ENCODE measurements around the gene MOBP.

Gene MOBP

GRCh38 chr3:39499651-39500273 lies 32.3 kb downstream of the MOBP start:
- Histone ChIP-seq H2AFZ (ENCODE audit: low read depth, low read length, severe bottlenecking) (no peak overlapping the region), H3K9ac (ENCODE audit: low read length) (no peak overlapping the region), H3K9me2 (replicated peaks; ENCODE audit: insufficient read depth, low read length) (no peaks in the 10 kb centered on the region), H3K9me3 (ENCODE audit: insufficient read depth, low read length) (no peaks in the 10 kb centered on the region), H3K36me3 (ENCODE audit: low read length) (no peaks in the 10 kb centered on the region), H3K79me2 (ENCODE audit: insufficient read depth, low read length) (no peaks in the 10 kb centered on the region), H3F3A (ENCODE audit: insufficient read depth) (no peaks in the 10 kb centered on the region), H3K27me3 (ENCODE audit: low read length) (no peaks in the 10 kb centered on the region), H4K20me1 (ENCODE audit: low read depth, low read length) (no peaks in the 10 kb centered on the region), H3K4me2 (ENCODE audit: low read depth, low read length, poor library complexity, severe bottlenecking) (no peak overlapping the region), H3K27ac (ENCODE audit: low read depth, low read length) (no peak overlapping the region), H3K4me3 (ENCODE audit: insufficient read depth, low read length, poor library complexity, severe bottlenecking) (no peak overlapping the region)
- no peak for TF ChIP-seq EZH2phosphoT487 (conservative IDR thresholded peaks at IDR 0.05; ENCODE audit: low read length)
- no peak for TF ChIP-seq CTCF (IDR thresholded peaks at IDR 0.05; ENCODE audit: insufficient read depth, low read length, poor library complexity, severe bottlenecking)

GRCh38 chr3:39501059-39501458 lies 33.6 kb downstream of the MOBP start:
- no peaks in the 10 kb centered on the region for H3K36me3 ChIP-seq (ENCODE audit: low read length)
- H3K4me2 ChIP-seq (ENCODE audit: low read depth, low read length, poor library complexity, severe bottlenecking), result no peak overlapping the region
- H4K20me1 ChIP-seq (ENCODE audit: low read depth, low read length), result no peaks in the 10 kb centered on the region
- H3K9ac ChIP-seq (ENCODE audit: low read length), result no peak overlapping the region
- H3K9me3 ChIP-seq (ENCODE audit: insufficient read depth, low read length), result no peaks in the 10 kb centered on the region
- H2AFZ ChIP-seq (ENCODE audit: low read depth, low read length, severe bottlenecking), result no peak overlapping the region
- H3F3A ChIP-seq (ENCODE audit: insufficient read depth), result no peaks in the 10 kb centered on the region
- H3K4me3 ChIP-seq (ENCODE audit: insufficient read depth, low read length, poor library complexity, severe bottlenecking), result no peak overlapping the region
- TF ChIP-seq EZH2phosphoT487 (conservative IDR thresholded peaks at IDR 0.05; ENCODE audit: low read length) (no peak), CTCF (IDR thresholded peaks at IDR 0.05; ENCODE audit: insufficient read depth, low read length, poor library complexity, severe bottlenecking) (no peak)
- H3K79me2 ChIP-seq (ENCODE audit: insufficient read depth, low read length), result no peaks in the 10 kb centered on the region
- H3K27ac ChIP-seq (ENCODE audit: low read depth, low read length), result no peak overlapping the region
- no peaks in the 10 kb centered on the region for H3K27me3 ChIP-seq (ENCODE audit: low read length)
- H3K9me2 ChIP-seq (replicated peaks; ENCODE audit: insufficient read depth, low read length), result no peaks in the 10 kb centered on the region

- Histone ChIP-seq H3K9me2 (replicated peaks; ENCODE audit: insufficient read depth, low read length) (no peaks in the 10 kb centered on the region), H4K20me1 (ENCODE audit: low read depth, low read length) (no peaks in the 10 kb centered on the region), H3K9me3 (ENCODE audit: insufficient read depth, low read length) (no peaks in the 10 kb centered on the region), H3K4me2 (ENCODE audit: low read depth, low read length, poor library complexity, severe bottlenecking) (no peak overlapping the region), H2AFZ (ENCODE audit: low read depth, low read length, severe bottlenecking) (no peak overlapping the region), H3K27ac (ENCODE audit: low read depth, low read length) (no peak overlapping the region), H3K27me3 (ENCODE audit: low read length) (no peaks in the 10 kb centered on the region), H3K79me2 (ENCODE audit: insufficient read depth, low read length) (no peaks in the 10 kb centered on the region), H3K9ac (ENCODE audit: low read length) (no peak overlapping the region), H3K36me3 (ENCODE audit: low read length) (no peaks in the 10 kb centered on the region), H3F3A (ENCODE audit: insufficient read depth) (no peaks in the 10 kb centered on the region), H3K4me3 (ENCODE audit: insufficient read depth, low read length, poor library complexity, severe bottlenecking) (no peak overlapping the region)
- TF ChIP-seq CTCF (IDR thresholded peaks at IDR 0.05; ENCODE audit: insufficient read depth, low read length, poor library complexity, severe bottlenecking) (no peak), EZH2phosphoT487 (conservative IDR thresholded peaks at IDR 0.05; ENCODE audit: low read length) (no peak)
Measured at GRCh38 chr3:39501968-39502837, 34.7 kb downstream of the MOBP start.

Measured in SU-DHL-6 (cell line).